ENCODE results near the gene KLHDC3.

Gene KLHDC3

DNA sequence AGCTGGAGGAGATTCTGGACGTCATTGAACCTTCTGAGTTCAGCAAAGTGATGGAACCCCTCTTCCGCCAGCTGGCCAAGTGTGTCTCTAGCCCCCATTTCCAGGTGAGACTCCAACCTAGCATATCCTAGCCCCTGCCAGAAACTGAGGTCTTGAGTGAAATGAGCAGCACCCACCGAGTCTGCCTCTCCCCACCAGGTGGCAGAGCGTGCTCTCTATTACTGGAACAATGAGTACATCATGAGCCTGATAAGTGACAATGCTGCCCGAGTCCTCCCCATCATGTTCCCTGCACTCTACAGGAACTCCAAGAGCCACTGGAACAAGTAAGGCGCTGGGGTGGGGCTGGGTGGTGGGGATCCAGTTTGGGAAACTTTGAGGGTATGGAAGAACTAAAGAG lies 4.9 kb upstream of the KLHDC3 start:
- peak; percentile 46 for DNase-seq (ENCODE audit: low read depth)
- TF ChIP-seq, protein P1, sequence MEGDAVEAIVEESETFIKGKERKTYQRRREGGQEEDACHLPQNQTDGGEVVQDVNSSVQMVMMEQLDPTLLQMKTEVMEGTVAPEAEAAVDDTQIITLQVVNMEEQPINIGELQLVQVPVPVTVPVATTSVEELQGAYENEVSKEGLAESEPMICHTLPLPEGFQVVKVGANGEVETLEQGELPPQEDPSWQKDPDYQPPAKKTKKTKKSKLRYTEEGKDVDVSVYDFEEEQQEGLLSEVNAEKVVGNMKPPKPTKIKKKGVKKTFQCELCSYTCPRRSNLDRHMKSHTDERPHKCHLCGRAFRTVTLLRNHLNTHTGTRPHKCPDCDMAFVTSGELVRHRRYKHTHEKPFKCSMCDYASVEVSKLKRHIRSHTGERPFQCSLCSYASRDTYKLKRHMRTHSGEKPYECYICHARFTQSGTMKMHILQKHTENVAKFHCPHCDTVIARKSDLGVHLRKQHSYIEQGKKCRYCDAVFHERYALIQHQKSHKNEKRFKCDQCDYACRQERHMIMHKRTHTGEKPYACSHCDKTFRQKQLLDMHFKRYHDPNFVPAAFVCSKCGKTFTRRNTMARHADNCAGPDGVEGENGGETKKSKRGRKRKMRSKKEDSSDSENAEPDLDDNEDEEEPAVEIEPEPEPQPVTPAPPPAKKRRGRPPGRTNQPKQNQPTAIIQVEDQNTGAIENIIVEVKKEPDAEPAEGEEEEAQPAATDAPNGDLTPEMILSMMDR (IDR thresholded peaks at IDR 0.05; ENCODE audit: insufficient read depth, low read depth, low read length, missing control alignments): peak; percentile 51
- H3K4me3 ChIP-seq (ENCODE audit: low read length): no peak overlapping the region

DNA sequence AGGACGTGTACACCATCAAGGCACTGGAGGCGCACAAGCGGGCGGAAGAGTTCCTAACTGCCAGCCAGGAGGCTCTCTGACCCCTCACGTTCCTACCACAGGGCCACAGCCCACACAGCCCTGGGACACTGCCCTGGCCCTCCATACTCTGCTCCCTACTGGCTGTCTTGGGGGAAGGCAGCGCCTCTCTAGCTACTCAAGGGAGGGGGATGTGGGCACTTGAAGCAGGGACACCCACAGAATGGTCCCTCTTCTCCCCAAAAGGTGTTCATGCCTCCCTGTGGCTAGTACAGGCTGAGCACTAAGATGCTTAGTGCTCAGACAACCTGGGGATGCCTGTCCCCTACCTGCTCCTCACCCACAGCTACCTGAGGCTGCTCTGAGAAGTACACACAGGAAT lies 2.8 kb upstream of the KLHDC3 start:
- H3K4me3 ChIP-seq (ENCODE audit: low read length): no peak overlapping the region
- TF ChIP-seq, protein P1 (IDR thresholded peaks at IDR 0.05; ENCODE audit: insufficient read depth, low read depth, low read length, missing control alignments): no peak
- no peak for DNase-seq (ENCODE audit: low read depth)

DNA sequence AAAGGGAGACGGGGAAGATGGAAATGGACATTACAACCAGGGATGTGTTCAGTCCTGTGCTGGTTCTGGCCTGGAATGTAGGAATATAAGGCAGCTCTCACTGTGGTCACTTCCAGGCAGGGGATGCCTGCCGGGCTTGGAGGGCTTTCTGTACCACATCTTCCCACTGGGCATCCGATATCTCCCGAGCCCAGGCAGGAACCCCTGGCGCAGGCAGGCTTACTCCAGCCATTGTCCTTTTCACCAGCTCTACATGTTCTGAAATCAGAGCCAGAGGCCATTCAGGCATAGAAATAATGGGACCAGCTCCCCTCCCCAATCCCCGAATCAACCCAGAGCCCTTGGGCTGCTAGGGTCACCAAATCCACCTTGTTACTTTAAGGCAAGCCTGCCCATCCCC lies 1.7 kb upstream of the KLHDC3 start:
- TF ChIP-seq, protein P1 (IDR thresholded peaks at IDR 0.05; ENCODE audit: insufficient read depth, low read depth, low read length, missing control alignments): no peak
- no peak overlapping the region for H3K4me3 ChIP-seq (ENCODE audit: low read length)
- no peak for DNase-seq (ENCODE audit: low read depth)

DNA sequence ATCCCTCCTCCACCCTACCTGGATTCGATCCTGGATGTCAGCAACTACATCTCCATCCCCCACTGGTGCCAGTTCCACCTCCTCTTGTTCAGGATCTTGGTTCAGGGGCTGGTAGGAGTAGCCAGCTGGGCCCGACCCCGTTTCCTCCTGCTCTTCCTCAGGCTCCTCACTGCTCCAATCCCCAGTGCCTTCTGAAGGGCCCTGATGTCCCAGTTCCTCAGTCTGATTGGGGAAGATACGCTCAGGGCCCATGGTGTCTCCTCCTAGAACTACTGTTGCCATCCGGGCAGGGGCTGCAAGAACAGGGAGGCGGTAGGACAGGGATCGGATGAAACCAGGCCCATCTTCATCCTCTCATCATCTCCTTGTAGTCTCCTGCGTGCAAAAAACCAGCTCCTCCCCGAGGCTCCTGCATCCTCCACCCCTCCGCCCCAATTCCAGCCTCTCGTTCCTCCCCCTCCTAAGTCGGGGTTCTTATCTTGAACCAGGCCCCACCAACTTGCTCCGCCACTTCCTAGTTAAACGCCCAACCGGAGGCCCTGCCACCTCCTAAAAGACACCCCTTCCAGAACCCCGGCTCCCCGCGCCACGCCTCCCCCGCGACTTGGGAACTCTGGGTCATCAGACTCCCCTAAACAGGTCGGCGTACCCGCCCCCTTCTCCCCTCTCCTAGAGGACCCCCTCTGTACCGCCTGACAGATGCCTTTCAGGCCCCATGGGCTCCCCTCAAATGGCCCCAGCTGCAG lies 779 bp upstream of the KLHDC3 start:
- no peak for DNase-seq (ENCODE audit: low read depth)
- TF ChIP-seq, protein P1 (IDR thresholded peaks at IDR 0.05; ENCODE audit: insufficient read depth, low read depth, low read length, missing control alignments): no peak
- H3K4me3 ChIP-seq (ENCODE audit: low read length): peak overlapping the region; percentile 98

DNA sequence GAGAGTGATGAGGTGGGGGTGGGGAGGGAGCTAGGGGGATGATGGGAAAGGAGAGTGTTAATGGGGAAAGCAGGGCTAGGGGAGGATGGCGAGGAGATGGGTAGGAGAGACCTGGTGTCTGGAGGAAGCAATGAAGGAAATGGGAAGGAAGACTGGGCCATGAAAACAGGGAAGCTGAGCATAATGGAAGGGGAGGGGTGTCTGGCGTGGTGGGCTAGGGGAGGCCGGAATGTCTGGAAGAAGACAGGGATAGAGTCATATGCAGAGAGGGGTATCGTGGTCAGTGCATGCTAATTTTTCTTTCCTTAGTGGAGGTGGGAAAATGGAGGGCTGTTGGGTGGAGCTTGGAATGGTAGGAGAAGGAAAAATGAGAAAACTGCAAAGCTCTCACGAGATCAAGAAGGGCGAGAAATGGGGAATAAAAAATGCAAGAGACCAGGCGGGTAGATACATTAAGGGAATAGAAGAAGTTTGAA lies 423 bp downstream of the KLHDC3 start:
- peak; percentile 30 for DNase-seq (ENCODE audit: low read depth)
- TF ChIP-seq, protein P1 (IDR thresholded peaks at IDR 0.05; ENCODE audit: insufficient read depth, low read depth, low read length, missing control alignments): no peak
- H3K4me3 ChIP-seq (ENCODE audit: low read length): peak overlapping the region; percentile 98

DNA sequence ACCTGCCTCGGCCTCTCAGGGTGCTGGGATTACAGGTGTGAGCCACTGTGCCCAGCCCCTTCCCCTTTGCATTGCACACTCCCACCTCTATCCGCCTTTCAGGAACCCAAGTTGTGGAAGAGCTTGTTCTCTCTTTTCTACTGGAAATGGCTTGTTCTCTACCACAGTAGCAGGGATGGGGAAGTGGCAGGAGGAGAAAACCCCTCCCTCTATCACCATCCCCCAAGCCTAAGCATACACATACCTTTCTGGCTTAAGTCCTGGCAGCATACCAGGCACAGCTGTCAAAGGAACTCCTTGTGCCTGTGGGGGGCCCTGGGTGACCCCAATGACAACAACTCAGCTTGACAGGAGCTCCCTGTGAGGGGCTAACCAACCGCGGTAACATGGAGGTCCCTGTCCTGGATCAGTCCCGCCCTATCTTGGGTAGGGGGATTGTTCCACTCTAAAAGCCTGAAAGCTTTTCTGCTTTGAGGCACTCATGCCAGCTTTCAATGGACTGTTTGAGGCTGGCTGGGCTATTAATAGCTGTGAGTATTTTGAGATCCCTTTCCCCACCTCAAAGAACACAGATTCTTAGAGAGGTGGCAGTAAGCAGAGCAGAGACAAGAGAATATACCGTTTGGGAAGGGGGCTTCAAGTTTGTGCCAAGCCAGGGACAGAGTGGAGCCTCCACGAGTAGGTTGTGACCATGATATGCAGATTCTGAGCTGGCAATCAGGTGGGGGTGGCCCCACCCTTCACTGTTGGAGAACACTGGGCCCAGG lies 2.3 kb downstream of the KLHDC3 start:
- TF ChIP-seq, protein P1 (IDR thresholded peaks at IDR 0.05; ENCODE audit: insufficient read depth, low read depth, low read length, missing control alignments): no peak
- no peak for DNase-seq (ENCODE audit: low read depth)
- no peak overlapping the region for H3K4me3 ChIP-seq (ENCODE audit: low read length)
